Prostate gland (tissue), 2 donors: Measurements from ENCODE around the gene DOCK4. TPM values are rescaled to one million over a fixed set of nuclear protein-coding genes. Genes with fewer than 3 reads are reported as not detected.

Source experiments
- DNase-seq: peaks from one replicate; pipeline ENCODE4 v3.0.0-alpha.2; 2019; ENCODE audit warnings: low spot score
- H3K27ac ChIP-seq, 2 donors: fragments of 200-600 bp; sonication (generic); 2 replicates each; pipeline ENCODE4 v1.5.1; 2017 to 2019
- H3K27me3 ChIP-seq: fragments of 200-600 bp; sonication (generic); replicated peaks from 2 replicates; pipeline ENCODE4 v1.5.1; 2019; ENCODE audit not compliant: insufficient read depth
- H3K36me3 ChIP-seq, 2 donors: fragments of 200-600 bp; sonication (generic); 1 replicate in 1 of 2; 2 replicates in 1 of 2; pipeline versions ENCODE4 v1.5.1 to v1.8.1; 2017 to 2019
- H3K4me1 ChIP-seq: fragments of 200-600 bp; sonication (generic); replicated peaks from 2 replicates; pipeline ENCODE4 v1.5.1; 2019
- H3K4me3 ChIP-seq, 2 donors: fragments of 200-600 bp; sonication (generic); 2 replicates each; pipeline ENCODE4 v1.5.1; 2017 to 2019
- H3K9me3 ChIP-seq: fragments of 200-600 bp; sonication (generic); 2 replicates; pipeline ENCODE4 v1.5.1; 2017
- CTCF ChIP-seq, 4 experiments: fragments of 200-600 bp in 2 of 4; fragments of 450-650 bp in 2 of 4; sonication (generic) in 2 of 4; IDR thresholded peaks; 1 replicate in 3 of 4; 2 replicates in 1 of 4; pipeline ENCODE4 v1.5.1; 2016 to 2019; ENCODE audit warnings: antibody characterized with exemption in 4 of 4, mild to moderate bottlenecking in 2 of 4, moderate library complexity in 2 of 4
- POLR2A ChIP-seq: fragments of 450-650 bp; IDR thresholded peaks from one replicate; pipeline ENCODE4 v1.6.1; 2016; ENCODE audit warnings: antibody characterized with exemption, mild to moderate bottlenecking
- POLR2AphosphoS5 ChIP-seq: sonication (generic); formaldehyde crosslinking; IDR thresholded peaks from one replicate; pipeline ENCODE4 v1.6.1; 2017; ENCODE audit warnings: antibody characterized with exemption
- WGBS: methylation state at CpG from one replicate; pipeline ENCODE4 v1.1.5; 2018; 5-methylcytosine and 5-hydroxymethylcytosine counted together
- intact Hi-C: fragments of 100-400 bp; cut with DNase I; formaldehyde crosslinking; loops from one replicate; pipeline ENCODE4 v1.14.2; 2022
- total RNA-seq, 2 donors: library from RNA; depleted of rRNA; stranded (reverse); fragments of >200 nt; gene quantifications; one replicate each; pipeline ENCODE4 v1.1.0, GENCODE V29; 2016

The DOCK4 gene
- total RNA-seq, 2 donors from 2014 or later = 21.8 to 37.4 TPM

GRCh38 chr7:111886233-111886632 lies 320.0 kb downstream of the DOCK4 start:
- Histone ChIP-seq H3K27me3 (no peaks in the 10 kb centered on the region), H3K36me3 (no peaks in the 10 kb centered on the region), H3K4me3 (no peak overlapping the region), H3K27ac (no peak overlapping the region), H3K4me1 (no peaks in the 10 kb centered on the region), H3K9me3 (no peaks in the 10 kb centered on the region)
- WGBS = 55% methylated on average over 2 of the region's 2 CpGs
- intact Hi-C loops = no loop called here
- TF ChIP-seq CTCF (IDR thresholded peaks at IDR 0.05) (no peak), POLR2A (no peak), POLR2AphosphoS5 (no peak)
- no peak for DNase-seq

- no peaks in the 10 kb centered on the region for H3K27me3 ChIP-seq
- H3K4me3 ChIP-seq = no peak overlapping the region
- no peaks in the 10 kb centered on the region for H3K36me3 ChIP-seq
- H3K27ac ChIP-seq = no peak overlapping the region
- H3K4me1 ChIP-seq = no peaks in the 10 kb centered on the region
- intact Hi-C loops = no loop called here
- no peaks in the 10 kb centered on the region for H3K9me3 ChIP-seq
- DNase-seq = no peak
- no peak for TF ChIP-seq CTCF (IDR thresholded peaks at IDR 0.05)
- TF ChIP-seq POLR2AphosphoS5 = no peak
- no peak for TF ChIP-seq POLR2A
Observed at GRCh38 chr7:111883241-111883640, 323.0 kb downstream of the DOCK4 start.

- Histone ChIP-seq H3K4me1 (no peaks in the 10 kb centered on the region), H3K36me3 (no peaks in the 10 kb centered on the region), H3K27me3 (no peaks in the 10 kb centered on the region), H3K27ac (no peak overlapping the region), H3K4me3 (no peak overlapping the region), H3K9me3 (no peaks in the 10 kb centered on the region)
- DNase-seq = no peak
- TF ChIP-seq CTCF (IDR thresholded peaks at IDR 0.05) (no peak), POLR2A (no peak), POLR2AphosphoS5 (no peak)
- intact Hi-C loops = no loop called here
Observed at GRCh38 chr7:111878785-111879184, 327.4 kb downstream of the DOCK4 start.

GRCh38 chr7:111877931-111878330 lies 328.3 kb downstream of the DOCK4 start:
- no peak overlapping the region for H3K27ac ChIP-seq
- DNase-seq = no peak
- TF ChIP-seq CTCF (IDR thresholded peaks at IDR 0.05) = no peak
- H3K4me1 ChIP-seq = no peaks in the 10 kb centered on the region
- H3K4me3 ChIP-seq = no peak overlapping the region
- H3K36me3 ChIP-seq = no peaks in the 10 kb centered on the region
- no peaks in the 10 kb centered on the region for H3K9me3 ChIP-seq
- 94% methylated on average over 4 of the region's 4 CpGs for WGBS
- intact Hi-C loops = no loop called here
- H3K27me3 ChIP-seq = no peaks in the 10 kb centered on the region

GRCh38 chr7:111873963-111874690 lies 332.1 kb downstream of the DOCK4 start:
- TF ChIP-seq POLR2AphosphoS5 = no peak
- no peak for TF ChIP-seq POLR2A
- TF ChIP-seq CTCF (IDR thresholded peaks at IDR 0.05) = no peak
- H3K4me1 ChIP-seq = no peaks in the 10 kb centered on the region
- intact Hi-C loops = no loop called here
- WGBS = 55% methylated on average over 2 of the region's 2 CpGs
- no peaks in the 10 kb centered on the region for H3K36me3 ChIP-seq
- H3K9me3 ChIP-seq = no peaks in the 10 kb centered on the region
- no peak overlapping the region for H3K27ac ChIP-seq
- DNase-seq = no peak
- H3K4me3 ChIP-seq = no peak overlapping the region
- H3K27me3 ChIP-seq = no peaks in the 10 kb centered on the region
